Islet precursor cell (in vitro differentiated cells): ENCODE data around the gene GJD3.
A peak's percentile ranks its signal among the peaks of the same experiment; 100 is the strongest.
"Not testable (repeated sequence)": the region's sequence is repeated elsewhere in the genome, so short reads cannot be mapped to it uniquely, and the experiment has no call there.

Experiments
- DNase-seq: peaks from one replicate; pipeline ENCODE4 v3.0.0-alpha.2; 2018

GJD3 gene, protein sequence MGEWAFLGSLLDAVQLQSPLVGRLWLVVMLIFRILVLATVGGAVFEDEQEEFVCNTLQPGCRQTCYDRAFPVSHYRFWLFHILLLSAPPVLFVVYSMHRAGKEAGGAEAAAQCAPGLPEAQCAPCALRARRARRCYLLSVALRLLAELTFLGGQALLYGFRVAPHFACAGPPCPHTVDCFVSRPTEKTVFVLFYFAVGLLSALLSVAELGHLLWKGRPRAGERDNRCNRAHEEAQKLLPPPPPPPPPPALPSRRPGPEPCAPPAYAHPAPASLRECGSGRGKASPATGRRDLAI

DNA sequence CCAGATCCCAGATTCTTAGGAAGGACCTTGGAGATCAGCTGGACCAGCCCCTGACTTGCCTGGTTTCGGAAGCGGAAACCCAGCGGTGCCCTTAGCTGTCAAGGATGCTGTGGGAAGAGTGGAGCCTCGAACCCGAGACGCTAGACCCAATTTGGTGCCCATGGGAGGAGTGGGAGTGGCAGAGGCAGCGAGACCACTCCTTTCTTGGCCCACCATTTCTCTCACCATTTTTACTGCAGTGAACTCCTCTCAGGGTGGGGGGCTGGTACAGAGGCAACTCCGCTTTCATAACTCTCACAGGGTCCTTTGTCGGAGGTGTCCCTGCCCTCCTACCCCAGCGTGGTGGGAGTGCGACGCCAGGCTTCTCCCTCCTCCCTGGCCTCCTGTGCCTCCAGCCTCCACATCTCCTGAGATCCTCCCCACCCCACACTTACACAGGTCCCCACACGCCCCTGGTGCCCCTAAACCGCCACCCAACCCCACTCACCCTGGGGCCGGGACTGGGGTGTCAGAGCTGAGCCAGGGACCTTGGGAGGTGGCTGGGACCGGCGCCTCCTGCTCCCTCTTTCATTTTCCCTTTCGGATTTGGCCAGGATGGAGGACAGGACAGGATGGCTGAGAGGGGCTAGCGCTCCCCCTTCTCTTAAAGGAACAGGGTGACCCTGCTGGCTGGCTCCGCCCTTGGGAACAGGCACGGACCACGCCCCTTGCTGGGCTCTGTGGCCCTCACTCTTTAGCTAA lies at the start of gene GJD3:
Gene GJD3 (minus strand): TSS at position 617 of the 741 bp plus-strand sequence. CDS start 922 bp downstream, outside the sequence.
- DNase-seq: no peak

DNA sequence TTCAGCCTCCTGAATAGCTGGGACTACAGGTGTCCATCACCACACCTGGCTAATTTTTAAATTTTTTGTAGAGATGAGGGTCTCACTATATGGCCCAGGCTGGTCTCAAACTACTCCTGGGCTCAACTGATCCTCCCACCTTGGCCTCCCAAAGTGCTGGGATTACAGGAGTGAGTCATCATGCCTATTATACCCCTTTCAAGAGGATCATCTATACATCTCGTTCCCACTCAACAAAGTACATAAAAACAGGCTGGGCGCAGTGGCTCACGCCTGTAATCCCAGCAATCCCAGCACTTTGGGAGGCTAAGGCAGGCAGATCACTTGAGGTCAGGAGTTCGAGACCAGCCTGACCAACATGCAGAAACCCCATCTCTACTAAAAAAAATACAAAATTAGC lies 49.8 kb upstream of the GJD3 start:
- DNase-seq: not testable (repeated sequence)

DNA sequence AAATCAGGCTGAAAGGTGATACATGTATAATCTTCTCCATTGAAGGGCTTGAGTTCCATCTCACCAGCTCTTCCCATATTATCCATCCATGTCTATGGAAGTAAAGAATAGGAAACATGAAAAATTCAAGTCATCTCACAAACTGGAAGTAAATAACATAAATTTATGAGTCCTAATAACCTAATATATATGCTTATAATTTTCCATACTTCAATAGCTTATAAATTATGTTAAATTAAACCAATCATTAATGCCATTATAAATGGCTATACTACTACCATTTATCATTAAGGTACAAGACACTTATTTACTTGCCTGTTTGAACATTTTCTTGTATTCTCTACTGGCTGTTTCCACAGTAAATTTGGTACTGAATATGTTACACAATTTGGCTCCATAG lies 48.3 kb upstream of the GJD3 start:
- no peak for DNase-seq

DNA sequence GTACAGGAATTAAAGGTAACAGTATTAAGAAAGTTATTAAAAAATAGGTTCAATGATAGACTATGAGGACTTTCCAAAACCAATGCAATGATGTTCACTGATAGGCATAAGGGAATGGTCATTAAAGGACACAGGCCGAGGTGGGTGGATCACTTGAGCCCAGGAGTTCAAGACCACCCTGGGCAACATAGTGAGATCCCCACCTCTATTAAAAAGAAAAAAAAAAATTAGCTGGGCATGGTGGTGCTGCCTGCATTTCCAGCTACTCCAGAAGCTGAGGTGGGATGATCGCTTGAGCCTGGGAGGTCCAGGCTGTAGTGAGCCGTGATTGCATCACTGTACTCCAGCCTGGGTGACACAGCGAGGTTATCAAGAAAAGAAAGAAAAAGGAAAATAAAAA lies 47.3 kb upstream of the GJD3 start:
- no peak for DNase-seq

DNA sequence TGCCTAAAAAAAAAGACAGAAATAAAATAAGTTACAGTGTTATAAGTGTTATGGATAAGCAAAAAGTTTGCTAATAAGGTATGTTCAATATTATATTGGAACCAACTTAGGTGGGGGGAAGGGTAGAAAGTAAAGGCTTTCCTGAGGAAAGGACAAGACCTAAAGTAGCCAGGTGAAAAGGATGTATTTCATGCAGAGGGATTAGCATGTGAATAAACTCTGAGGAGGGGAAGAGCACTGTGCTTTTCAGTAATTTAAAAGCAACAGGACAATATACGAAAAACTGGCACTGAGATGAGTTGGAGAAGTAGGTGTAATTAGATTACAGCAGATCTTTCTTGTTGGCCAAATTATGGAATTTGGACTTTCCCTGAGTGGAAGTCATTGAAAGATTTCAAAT lies 45.5 kb upstream of the GJD3 start:
- DNase-seq: no peak

DNA sequence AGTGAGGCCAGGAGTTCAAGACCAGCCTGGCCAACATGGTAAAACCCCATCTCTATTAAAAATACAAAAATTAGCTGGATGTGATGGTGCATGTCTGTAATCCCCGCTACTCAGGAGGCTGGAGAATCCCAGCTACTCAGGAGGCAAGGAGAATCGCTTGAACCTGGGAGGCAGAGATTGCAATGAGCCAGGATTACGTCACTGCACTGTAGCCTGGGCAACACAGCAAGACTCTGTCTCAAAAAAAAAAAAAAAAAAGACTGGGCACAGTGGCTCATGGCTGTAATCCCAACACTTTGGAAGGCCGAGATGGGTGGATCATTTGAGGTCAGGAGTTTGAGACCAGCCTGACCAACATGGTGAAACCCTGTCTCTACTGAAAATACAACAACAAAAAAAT lies 45.0 kb upstream of the GJD3 start:
- not testable (repeated sequence) for DNase-seq

DNA sequence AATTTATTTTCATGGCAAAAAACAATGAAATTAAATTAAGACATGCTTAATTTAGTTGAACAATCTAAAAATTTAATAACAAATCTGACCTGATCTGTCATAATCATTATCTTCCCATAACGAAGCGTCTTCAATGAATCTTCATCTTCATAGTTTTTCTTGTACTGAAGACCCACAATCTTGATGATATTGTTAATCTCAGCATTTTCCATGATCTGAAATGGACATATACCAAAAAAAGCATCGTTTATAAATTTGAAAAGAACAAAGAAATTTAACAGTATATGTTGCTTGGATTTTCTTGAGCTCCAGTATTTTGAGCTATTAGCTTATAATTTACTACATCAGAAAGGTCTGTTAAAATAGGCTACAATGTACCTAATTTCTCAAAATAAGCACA lies 42.9 kb upstream of the GJD3 start:
- DNase-seq: no peak

DNA sequence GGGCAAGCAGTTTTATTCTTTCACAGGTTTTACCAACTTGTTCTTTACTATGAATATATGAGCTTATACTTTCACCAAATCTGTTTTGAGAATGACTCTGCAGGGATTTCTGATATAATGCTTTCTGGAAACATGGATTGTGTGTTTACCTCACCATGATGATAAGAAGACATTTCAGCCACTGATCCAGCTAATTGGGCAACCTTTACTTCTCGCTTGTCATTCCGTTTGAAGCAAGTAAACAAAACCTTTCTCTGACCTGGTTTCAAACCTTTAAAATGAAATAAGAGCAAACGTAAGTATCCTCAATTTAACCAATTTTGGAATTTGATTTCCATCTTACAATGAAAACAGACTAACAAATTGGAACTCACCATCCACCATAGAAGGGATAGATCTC lies 39.5 kb upstream of the GJD3 start:
- DNase-seq: no peak

DNA sequence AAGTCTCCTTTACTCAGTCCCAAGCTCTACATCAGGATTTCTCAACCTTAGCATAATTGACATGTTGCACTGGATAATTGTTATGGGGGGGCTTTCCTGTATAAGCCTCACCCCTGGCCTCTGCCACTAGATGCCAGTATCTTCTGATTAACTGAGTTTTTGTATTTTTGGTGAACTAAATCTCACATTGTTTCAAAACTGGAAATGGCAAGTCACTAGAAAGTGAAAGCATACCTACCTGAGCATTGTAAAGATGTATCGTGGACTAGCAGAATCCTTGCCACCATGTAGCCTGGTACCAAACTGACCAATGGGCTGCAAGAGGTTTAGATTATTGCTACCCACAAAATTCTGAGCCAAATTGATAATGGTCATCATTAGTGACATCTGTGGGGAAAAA lies 38.1 kb upstream of the GJD3 start:
- DNase-seq: no peak

DNA sequence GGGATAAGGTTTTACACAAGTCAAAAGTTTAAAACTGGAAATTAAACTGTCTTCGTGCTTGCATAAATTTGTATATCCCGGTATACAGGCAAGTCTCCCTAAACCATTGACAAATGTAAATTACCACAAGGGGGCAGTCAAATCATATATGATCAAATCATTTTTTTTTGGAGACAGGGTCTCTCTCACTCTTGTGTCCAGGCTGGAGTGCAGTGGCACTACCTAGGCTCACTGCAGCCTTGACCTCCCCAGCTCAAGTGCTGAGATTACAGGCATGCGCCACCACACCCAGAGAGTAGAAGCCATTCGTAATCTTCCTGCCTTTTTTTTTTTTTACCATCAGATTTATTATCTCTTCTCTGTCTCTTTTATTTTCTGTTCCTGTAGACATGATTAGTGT lies 34.6 kb upstream of the GJD3 start:
- no peak for DNase-seq

DNA sequence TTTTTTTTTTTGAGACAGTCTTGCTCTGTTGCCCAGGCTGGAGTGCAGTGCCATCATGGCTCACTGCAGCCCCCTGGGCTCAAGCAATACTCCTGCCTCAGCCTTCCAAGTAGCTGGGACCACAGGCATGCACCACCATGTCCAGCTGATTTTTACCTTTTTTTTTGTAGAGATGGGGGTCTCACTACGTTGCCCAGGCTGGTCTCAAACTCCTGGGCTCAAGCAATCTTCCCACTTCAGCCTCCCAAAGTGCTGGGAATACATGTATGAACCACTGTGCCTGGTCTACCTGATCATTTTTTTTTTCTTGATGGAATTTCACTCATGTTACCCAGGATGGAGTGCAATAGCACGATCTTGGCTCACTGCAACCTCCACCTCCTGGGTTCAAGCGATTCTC lies 22.0 kb upstream of the GJD3 start:
- DNase-seq: not testable (repeated sequence)

DNA sequence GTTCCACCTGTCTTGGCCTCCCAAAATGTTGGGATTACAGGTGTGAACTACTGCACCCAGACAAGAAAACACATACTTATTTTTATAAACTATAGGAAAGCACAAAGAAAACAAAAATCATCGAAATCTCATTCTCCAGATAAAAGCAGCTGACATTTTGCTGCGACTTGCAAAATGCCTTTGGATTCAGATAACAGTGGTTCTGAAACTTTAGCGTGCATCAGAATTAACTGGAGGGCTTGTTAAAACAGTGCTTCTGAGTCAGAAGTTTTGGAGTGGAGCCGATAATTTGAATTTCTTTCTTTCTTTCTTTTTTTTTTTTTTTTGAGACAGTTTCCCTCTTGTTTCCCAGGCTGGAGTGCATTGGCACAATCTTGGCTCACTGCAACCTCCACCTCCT lies 17.7 kb upstream of the GJD3 start:
- no peak for DNase-seq

DNA sequence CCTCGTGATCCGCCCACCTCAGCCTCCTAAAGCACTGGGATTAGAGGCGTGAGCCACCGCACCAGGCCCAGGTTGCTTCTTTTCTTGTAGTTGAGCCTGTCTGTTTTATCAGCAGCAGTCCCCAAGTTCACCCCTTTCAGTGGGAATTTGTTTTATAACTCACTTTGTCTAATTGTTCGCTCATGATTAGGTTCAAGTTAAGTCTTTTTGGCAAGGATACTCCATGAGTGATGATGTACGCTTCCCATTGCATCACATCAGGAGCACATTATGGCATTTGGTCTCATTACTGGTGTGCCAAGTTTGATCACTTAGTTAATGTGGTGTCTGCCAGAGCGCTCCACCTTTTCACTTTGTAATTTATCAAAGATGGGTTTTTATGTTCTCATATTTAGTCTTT lies 14.4 kb upstream of the GJD3 start:
- no peak for DNase-seq

DNA sequence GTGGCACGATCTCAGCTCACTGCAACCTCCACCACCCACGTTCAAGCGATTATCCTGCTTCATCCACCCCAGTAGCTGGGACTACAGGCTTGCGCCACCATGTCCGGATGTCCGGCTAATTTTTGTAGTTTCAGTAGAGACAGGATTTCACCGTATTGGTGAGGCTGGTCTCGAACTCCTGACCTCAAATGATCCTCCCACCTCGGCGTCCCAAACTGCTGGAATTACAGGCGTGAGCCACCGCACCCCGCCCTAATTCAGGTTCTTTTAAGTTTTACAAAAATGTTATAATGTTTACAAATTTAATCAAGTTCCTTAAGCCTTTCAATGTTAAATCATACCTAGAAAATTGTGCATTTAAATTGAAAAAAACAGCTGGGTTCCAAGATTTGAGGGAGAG lies 13.3 kb upstream of the GJD3 start:
- no peak for DNase-seq

DNA sequence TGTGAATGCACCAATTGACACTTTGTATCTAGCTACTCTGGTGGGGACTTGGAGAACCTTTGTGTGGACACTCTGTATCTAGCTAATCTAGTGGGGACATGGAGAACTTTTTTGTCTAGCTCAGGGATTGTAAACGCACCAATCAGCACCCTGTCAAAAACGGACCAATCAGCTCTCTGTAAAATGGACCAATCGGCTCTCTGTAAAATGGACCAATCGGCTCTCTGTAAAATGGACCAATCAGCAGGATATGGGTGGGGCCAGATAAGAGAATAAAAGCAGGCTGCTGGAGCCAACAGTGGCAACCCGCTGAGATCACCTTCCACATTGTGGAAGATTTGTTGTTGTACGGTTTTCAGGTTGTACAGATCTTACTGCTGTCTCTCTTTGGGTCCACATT lies 12.0 kb upstream of the GJD3 start:
- not testable (repeated sequence) for DNase-seq

DNA sequence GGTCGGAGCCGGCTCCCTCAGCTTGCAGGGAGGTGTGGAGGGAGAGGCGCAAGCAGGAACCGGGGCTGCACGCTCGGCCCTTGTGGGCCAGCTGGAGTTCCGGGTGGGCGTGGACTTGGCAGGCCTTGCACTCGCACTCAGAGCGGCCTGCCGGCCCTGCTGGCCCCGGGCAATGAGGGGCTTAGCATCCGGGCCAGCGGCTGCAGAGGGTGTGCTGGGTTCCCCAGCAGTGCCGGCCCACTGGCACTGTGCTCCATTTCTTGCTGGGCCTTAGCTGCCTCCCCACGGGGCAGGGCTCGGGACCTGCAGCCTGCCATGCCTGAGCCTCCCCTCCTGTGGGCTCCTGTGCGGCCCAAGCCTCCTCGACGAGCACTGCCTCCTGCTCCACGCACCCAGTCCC lies 11.2 kb upstream of the GJD3 start:
- DNase-seq: peak; percentile 45

DNA sequence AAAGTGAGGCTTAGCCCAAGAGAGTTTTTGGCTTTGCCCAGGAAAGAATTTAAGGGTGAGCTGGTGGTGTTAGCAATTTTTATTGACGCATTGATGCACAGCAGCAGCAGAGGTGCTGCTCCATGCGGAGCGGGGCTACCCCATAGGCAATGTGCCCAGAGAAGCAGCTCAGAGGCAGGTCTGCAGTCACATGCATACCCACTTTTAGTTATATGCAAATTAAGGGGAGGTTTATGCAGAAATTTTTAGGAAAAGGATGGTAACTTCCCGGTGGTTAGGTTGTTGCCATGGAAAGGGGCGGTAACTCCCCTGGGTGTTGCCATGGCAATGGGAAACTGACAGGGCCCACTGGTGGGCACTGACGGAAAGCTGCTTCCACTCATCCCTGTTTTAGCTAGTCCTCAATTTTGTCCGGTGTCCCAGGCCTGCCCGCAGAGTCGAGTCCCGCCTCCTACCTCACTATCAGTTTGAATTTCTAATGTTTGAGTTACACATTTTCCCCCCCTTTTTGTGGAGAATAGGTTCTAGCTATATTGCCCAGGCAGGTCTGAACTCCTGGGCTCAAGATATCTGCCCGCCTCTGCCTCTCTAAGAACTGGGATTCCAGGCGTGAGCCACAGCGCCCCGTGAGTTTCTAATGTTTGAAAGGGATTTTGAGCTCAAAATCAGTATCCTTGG lies 10.4 kb upstream of the GJD3 start:
- DNase-seq: peak; percentile 39

DNA sequence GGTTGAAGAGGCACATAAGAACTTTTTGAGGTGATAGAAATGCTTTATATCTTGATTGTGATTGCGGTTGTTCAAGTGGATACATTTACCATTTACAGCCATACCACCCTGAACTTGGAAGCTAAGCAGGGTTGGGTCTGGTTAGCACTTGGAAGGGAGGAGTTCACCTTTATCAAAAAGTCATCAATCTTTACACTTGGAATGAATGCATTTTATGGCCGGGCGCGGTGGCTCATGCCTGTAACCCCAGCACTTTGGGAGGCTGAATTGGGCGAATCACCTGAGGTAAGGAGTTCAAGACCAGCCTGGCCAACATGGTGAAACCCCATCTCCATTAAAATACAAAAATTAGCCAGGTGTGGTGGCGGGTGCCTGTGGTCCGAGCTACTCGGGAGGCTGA lies 9.5 kb upstream of the GJD3 start:
- peak; percentile 11 for DNase-seq

DNA sequence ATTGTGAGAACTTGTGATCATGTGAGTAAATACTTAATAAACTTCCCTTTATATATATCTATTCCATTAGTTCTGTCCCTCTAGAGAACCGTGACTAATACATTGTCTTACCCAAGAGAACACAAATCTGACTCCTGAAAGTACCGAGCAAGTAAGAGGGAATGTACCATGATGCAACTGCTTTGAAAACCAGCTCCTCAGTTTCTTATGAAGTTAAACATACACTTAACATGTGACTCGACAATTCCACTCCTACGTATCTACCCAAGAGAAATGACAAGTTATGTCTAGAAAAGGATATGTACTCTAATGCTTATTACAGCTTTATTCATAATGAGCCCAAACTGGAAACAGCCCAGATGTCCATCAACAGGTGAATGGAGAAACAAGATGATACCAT lies 8.8 kb upstream of the GJD3 start:
- no peak for DNase-seq

DNA sequence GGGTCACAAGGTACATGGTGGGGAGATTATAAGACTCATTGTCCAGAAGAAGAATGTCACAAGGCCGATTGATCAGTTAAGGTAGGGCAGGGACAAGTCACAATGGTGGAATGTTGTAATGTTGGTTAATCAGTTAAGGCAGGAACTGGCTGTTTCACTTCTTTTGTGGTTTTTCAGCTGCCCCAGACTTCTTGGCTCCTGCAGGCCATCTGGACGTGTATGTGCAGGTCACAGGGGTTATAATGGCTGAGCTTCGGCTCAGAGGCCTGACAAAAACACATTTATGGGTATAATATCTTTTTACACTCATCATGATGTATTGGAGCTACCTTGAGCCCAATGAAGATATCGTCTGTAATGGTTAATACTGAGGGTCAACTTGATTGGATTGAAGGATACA lies 8.1 kb upstream of the GJD3 start:
- DNase-seq: peak; percentile 44

DNA sequence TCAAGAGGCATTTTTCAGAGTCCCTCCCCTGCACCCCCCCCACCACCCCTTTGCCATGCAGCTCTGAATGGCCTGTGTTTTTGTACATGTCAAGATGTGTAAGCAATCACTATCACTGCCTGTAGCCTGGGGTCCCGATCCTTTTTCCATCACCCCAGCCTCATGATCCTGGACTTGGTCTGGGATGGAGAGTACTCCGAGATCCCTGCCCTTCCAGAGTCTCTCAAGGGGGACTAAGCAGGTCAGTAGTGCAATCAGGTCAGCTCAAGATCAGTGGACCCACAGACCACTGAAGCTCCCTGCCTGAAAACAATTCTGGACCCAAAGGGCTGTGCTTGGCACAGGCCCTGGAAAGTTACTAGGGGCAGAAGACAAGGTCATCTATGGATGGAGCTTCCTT lies 7.5 kb upstream of the GJD3 start:
- peak; percentile 36 for DNase-seq

DNA sequence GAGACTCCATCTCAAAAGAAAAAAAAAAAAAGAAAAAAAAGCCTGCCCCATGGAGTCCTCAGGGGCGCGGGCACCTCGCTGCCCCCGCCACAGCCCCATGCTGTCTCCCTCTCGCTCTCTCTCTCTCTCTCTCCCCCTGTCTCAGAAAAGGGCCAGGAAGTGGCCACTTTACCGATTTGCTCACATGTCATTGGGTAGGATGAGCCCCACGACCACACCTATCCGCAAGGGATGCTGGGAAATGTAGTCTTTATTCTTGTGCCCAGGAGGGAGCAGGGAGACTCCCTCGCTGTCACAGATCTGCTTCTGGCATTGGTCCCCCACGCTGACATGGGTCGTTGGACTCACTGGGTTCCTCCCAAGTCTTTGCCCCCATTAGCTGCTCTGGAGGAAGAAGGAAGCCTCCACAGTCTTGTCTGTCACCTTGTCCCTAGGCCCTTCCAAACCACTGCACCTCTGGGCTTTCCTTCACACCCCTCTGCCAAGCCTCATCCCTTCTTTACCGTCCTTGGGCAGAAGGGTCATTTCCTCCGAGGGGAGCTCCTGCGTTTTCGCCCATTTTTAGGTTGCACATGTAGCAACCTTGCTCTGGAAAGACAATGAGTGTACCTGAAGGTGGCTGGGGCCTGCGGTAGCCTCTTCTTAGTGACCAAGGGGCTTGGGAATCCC lies 6.9 kb upstream of the GJD3 start:
- DNase-seq: peak; percentile 46

DNA sequence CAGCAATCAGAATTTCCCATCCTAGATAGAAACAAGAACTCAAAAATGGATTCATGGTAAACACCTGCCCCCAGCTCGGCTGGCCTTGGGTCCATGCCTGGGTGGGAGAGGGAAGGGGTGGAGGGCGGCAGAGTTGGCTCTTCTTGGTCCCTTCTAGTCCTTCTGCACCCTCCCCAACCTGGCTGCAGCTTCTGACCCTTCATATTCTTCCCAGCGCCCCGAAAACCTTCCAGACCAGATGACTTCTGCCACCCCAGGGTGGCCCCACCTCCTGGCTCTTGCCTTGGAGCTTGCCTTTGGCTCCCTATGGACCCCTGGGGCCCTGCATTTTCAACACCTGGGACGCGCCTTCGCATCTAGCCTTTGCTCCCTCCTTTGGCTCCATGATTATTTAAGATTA lies 5.4 kb upstream of the GJD3 start:
- DNase-seq: peak; percentile 43

DNA sequence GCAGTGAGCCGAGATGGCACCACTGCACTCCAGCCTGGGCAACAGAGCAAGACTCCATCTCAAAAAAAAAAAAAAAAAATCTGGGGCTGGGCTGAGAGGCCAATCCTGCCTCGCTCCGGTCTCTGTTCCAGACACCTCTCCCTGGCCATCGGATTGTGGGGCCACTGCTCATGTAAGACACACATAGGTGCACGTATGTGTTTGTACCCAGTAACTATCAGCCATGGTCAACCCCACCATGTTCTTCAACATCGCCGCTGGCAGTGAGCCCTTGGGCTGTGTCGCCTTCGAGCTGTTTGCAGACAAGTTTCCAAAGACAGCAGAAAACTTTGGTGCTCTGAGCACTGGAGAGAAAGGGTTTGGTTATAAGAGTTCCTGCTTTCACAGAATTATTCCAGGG lies 3.2 kb upstream of the GJD3 start:
- DNase-seq: peak; percentile 32
